Erythroblast (primary cell): ENCODE data around the gene ZNF488.

Source experiments
- GATA1 ChIP-seq: IDR thresholded peaks from 2 replicates; pipeline ENCODE4 v1.6.1; 2011; ENCODE audit warnings: low read depth, mild to moderate bottlenecking, control low read depth, low read length, moderate library complexity
- POLR2A ChIP-seq: IDR thresholded peaks from 2 replicates; pipeline ENCODE4 v1.6.1; 2011; ENCODE audit warnings: mild to moderate bottlenecking, low read length

GRCh38 chr10:47326927-47327330 is 57.2 kb downstream of the ZNF488 start:
- TF ChIP-seq POLR2A (no peak), GATA1 (no peak)
